Mesenchymal stem cell (in vitro differentiated cells and primary cell): ENCODE measurements around the gene AKAP13.

ENCODE experiments used
- DNase-seq: peaks from one replicate; pipeline ENCODE4 v3.0.0-alpha.2; 2013
- H2AFZ ChIP-seq: one replicate; pipeline ENCODE4 v1.6.1; 2013; ENCODE audit warnings: low read depth, mild to moderate bottlenecking, control low read depth, inconsistent platforms, low read length, moderate library complexity
- H2AK5ac ChIP-seq: 2 replicates; pipeline ENCODE4 v1.6.1; 2013; ENCODE audit warnings: low read length, moderate library complexity, mild to moderate bottlenecking, inconsistent platforms; ENCODE audit not compliant: severe bottlenecking
- H2BK120ac ChIP-seq: one replicate; pipeline ENCODE4 v1.6.1; 2013; ENCODE audit warnings: low read depth, mild to moderate bottlenecking, inconsistent platforms, low read length, moderate library complexity
- H2BK12ac ChIP-seq, 2 experiments: one replicate each; pipeline ENCODE4 v1.6.1; 2013; ENCODE audit warnings: inconsistent platforms in 2 of 2, low read length in 2 of 2, mild to moderate bottlenecking in 2 of 2, moderate library complexity in 2 of 2, control low read depth in 1 of 2
- H2BK15ac ChIP-seq: one replicate; pipeline ENCODE4 v1.6.1; 2013; ENCODE audit warnings: mild to moderate bottlenecking, low read depth, inconsistent platforms; ENCODE audit not compliant: poor library complexity, severe bottlenecking
- H2BK5ac ChIP-seq: 2 replicates; pipeline ENCODE4 v1.6.1; 2013; ENCODE audit warnings: low read depth, mild to moderate bottlenecking, low read length, control low read depth, inconsistent platforms; ENCODE audit not compliant: poor library complexity, severe bottlenecking
- H3K14ac ChIP-seq, 2 experiments: one replicate each; pipeline ENCODE4 v1.6.1; 2013; ENCODE audit warnings: inconsistent platforms in 2 of 2, low read length in 2 of 2, control low read depth in 1 of 2, mild to moderate bottlenecking in 1 of 2, moderate library complexity in 1 of 2
- H3K18ac ChIP-seq, 2 experiments: one replicate each; pipeline ENCODE4 v1.6.1; 2013; ENCODE audit warnings: inconsistent platforms in 2 of 2, low read length in 2 of 2, control low read depth in 1 of 2, low read depth in 1 of 2, mild to moderate bottlenecking in 1 of 2
- H3K23ac ChIP-seq, 2 experiments: one replicate each; pipeline ENCODE4 v1.6.1; 2013; ENCODE audit warnings: inconsistent platforms in 2 of 2, low read length in 2 of 2, mild to moderate bottlenecking in 2 of 2, moderate library complexity in 2 of 2, control low read depth in 1 of 2
- H3K27ac ChIP-seq: 2 replicates; pipeline ENCODE4 v1.5.1; 2013; ENCODE audit warnings: mild to moderate bottlenecking, moderate library complexity, low read length, control low read depth, inconsistent platforms; ENCODE audit not compliant: poor library complexity, severe bottlenecking
- H3K27me3 ChIP-seq, 2 experiments: 2 replicates each; pipeline versions ENCODE4 v1.6.1 to v1.7.0; 2013; ENCODE audit warnings: low read length in 2 of 2, mild to moderate bottlenecking in 2 of 2, moderate library complexity in 2 of 2, control low read depth in 1 of 2, inconsistent platforms in 1 of 2; ENCODE audit not compliant: control insufficient read depth in 1 of 2, insufficient read depth in 1 of 2
- H3K36me3 ChIP-seq, 2 experiments: 2 replicates each; pipeline versions ENCODE4 v1.6.1 to v1.7.0; 2013; ENCODE audit warnings: low read length in 2 of 2, control low read depth in 1 of 2, inconsistent platforms in 1 of 2, low read depth in 1 of 2, mild to moderate bottlenecking in 1 of 2; ENCODE audit not compliant: insufficient read depth in 2 of 2, control insufficient read depth in 1 of 2
- H3K4ac ChIP-seq, 2 experiments: one replicate each; pipeline ENCODE4 v1.6.1; 2013; ENCODE audit warnings: inconsistent platforms in 2 of 2, low read length in 2 of 2, mild to moderate bottlenecking in 2 of 2, moderate library complexity in 2 of 2, control low read depth in 1 of 2, low read depth in 1 of 2
- H3K4me1 ChIP-seq: 2 replicates; pipeline ENCODE4 v1.6.1; 2013; ENCODE audit warnings: low read depth, low read length, control low read depth; ENCODE audit not compliant: control insufficient read depth, insufficient read depth
- H3K4me2 ChIP-seq: 2 replicates; pipeline ENCODE4 v1.6.1; 2013; ENCODE audit warnings: low read length, mild to moderate bottlenecking, inconsistent platforms; ENCODE audit not compliant: poor library complexity, severe bottlenecking
- H3K4me3 ChIP-seq, 2 experiments: 2 replicates each; pipeline versions ENCODE4 v1.5.1 to v1.7.0; 2013; ENCODE audit warnings: low read length in 2 of 2, mild to moderate bottlenecking in 2 of 2, control low read depth in 1 of 2, low read depth in 1 of 2; ENCODE audit not compliant: insufficient read depth in 1 of 2
- H3K79me1 ChIP-seq: replicated peaks from 2 replicates; pipeline ENCODE4 v1.6.1; 2013; ENCODE audit warnings: mild to moderate bottlenecking, control low read depth, low read length, inconsistent platforms; ENCODE audit not compliant: poor library complexity, severe bottlenecking
- H3K9ac ChIP-seq: 2 replicates; pipeline ENCODE4 v1.7.0; 2013; ENCODE audit warnings: mild to moderate bottlenecking, low read length, moderate library complexity
- H3K9me3 ChIP-seq: 2 replicates; pipeline ENCODE4 v1.7.0; 2013; ENCODE audit warnings: mild to moderate bottlenecking, low read length; ENCODE audit not compliant: control insufficient read depth
- H4K8ac ChIP-seq: one replicate; pipeline ENCODE4 v1.6.1; 2013; ENCODE audit warnings: inconsistent platforms, mild to moderate bottlenecking, low read length, moderate library complexity
- H4K91ac ChIP-seq: one replicate; pipeline ENCODE4 v1.6.1; 2013; ENCODE audit warnings: mild to moderate bottlenecking, low read length, inconsistent platforms
- WGBS: methylation state at CpG from one replicate; pipeline ENCODE4 v1.1.7; 2013; ENCODE audit warnings: mixed read lengths; 5-methylcytosine and 5-hydroxymethylcytosine counted together

The AKAP13 gene

DNA sequence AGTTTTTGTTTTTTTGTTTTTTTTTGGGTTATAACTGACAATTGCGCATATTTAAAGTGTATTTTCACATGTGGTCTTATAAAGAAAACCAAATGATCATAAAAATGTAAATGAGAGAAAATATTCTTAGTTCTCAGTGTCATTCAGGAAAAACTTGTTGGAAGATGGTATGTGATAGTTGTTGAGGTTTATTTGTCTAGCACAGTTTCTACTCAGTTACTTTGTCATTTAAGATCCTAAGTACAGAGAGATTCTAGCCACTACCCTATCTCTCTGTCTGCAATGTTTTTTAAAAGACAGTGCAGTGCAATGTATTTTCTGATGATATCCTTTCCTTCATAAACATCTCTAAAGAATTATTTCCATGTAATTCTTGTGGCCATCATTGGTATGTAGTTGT is 46.1 kb downstream of the AKAP13 start:
- no peak overlapping the region for H3K4me2 ChIP-seq
- H3K9me3 ChIP-seq = no peaks in the 10 kb centered on the region
- H3K18ac ChIP-seq = no peak overlapping the region
- no peak for DNase-seq
- H3K9ac ChIP-seq = no peak overlapping the region
- no peak overlapping the region for H3K27ac ChIP-seq
- no peak overlapping the region for H2BK15ac ChIP-seq
- no peak overlapping the region for H2AFZ ChIP-seq
- no peak overlapping the region for H3K4me3 ChIP-seq
- no peak overlapping the region for H2BK5ac ChIP-seq
- H2AK5ac ChIP-seq = no peak overlapping the region
- H3K14ac ChIP-seq = no peak overlapping the region
- no CpG with 5 or more reads among the region's 1 CpG for whole genome bisulfite sequencing
- peaks cover 1% of the 10 kb centered on the region for H3K4me1 ChIP-seq
- no peaks in the 10 kb centered on the region for H3K27me3 ChIP-seq
- H3K4ac ChIP-seq = no peak overlapping the region
- H3K23ac ChIP-seq = no peak overlapping the region
- H3K79me1 ChIP-seq = no peaks in the 10 kb centered on the region
- no peak overlapping the region for H2BK120ac ChIP-seq
- no peak overlapping the region for H2BK12ac ChIP-seq
- no peak overlapping the region for H4K8ac ChIP-seq
- no peaks in the 10 kb centered on the region for H3K36me3 ChIP-seq
- no peak overlapping the region for H4K91ac ChIP-seq

DNA sequence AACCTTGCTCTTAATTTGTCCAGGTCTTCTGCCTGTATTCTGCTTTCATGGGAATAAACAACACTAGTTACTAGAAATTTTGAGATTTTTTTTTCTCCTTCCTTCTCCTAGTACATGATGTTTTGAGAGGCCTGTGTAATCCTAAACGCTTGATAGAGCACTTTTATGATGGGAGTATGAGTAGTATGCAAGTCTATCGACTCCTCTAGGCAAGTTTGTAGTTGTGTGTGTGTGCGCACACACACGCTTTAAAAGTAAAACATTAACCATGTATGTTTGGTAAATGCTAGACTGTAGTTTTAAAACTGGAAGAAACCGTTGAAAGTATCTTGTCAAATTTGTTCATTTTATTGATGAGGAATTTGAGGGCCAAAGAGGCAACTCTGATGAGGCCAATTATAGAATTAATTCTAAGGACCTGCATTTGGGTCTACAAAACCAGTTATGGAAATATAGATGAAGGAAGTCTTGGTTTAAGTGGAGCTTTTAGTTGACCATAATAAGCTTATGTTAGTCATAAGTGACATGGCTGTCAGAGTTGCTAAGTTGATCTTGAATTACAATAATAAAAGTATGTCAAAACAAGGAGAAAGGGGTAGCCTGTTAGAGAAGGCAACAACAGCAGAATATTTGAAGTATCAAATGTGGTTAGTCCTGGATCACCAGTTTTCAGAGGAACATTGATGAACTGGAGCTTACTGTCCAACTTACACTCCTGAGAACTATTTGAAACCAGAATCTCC is 47.1 kb downstream of the AKAP13 start:
- H2AK5ac ChIP-seq = no peak overlapping the region
- no peak overlapping the region for H2BK5ac ChIP-seq
- H4K8ac ChIP-seq = no peak overlapping the region
- no peaks in the 10 kb centered on the region for H3K27me3 ChIP-seq
- H3K36me3 ChIP-seq = no peaks in the 10 kb centered on the region
- H3K79me1 ChIP-seq = no peaks in the 10 kb centered on the region
- no peak overlapping the region for H3K23ac ChIP-seq
- H3K18ac ChIP-seq = no peak overlapping the region
- no peak overlapping the region for H3K4me3 ChIP-seq
- H3K4ac ChIP-seq = no peak overlapping the region
- no peak overlapping the region for H2AFZ ChIP-seq
- H3K27ac ChIP-seq = no peak overlapping the region
- no peak overlapping the region for H2BK12ac ChIP-seq
- H3K9me3 ChIP-seq = no peaks in the 10 kb centered on the region
- no peak overlapping the region for H2BK120ac ChIP-seq
- no peak overlapping the region for H3K4me2 ChIP-seq
- H3K14ac ChIP-seq = no peak overlapping the region
- 96% methylated on average over 5 of the region's 5 CpGs for WGBS
- H3K4me1 ChIP-seq = peaks cover 1% of the 10 kb centered on the region
- H2BK15ac ChIP-seq = no peak overlapping the region
- no peak for DNase-seq
- no peak overlapping the region for H3K9ac ChIP-seq
- H4K91ac ChIP-seq = no peak overlapping the region

DNA sequence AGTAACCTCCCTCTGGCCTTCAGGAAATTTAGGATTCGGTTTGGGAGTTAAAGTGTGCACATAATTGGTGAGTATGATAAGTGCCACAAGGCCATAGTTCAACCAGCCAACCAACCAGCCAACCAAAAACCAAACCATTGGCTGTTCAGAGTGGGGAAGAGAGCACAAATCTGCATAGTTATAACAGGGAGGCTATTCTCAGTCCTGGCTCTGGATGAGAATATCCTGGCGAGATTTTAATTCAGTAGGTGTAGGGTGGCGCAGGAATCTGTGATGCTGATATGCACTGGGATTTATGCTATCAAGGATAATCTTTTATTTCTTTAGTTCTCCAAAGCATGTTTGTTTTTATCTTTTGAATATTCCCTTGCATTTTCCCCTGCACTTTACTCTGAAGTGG is 49.1 kb downstream of the AKAP13 start:
- Histone ChIP-seq H2BK15ac (no peak overlapping the region), H2BK12ac (no peak overlapping the region), H3K79me1 (peaks cover 3% of the 10 kb centered on the region), H2BK120ac (no peak overlapping the region), H4K8ac (no peak overlapping the region), H3K23ac (no peak overlapping the region), H4K91ac (no peak overlapping the region), H3K14ac (no peak overlapping the region), H3K4me2 (no peak overlapping the region), H3K4me3 (no peak overlapping the region), H3K27me3 (no peaks in the 10 kb centered on the region), H3K27ac (no peak overlapping the region), H2AK5ac (no peak overlapping the region), H3K9me3 (no peaks in the 10 kb centered on the region), H2AFZ (no peak overlapping the region), H3K4me1 (peaks cover 1% of the 10 kb centered on the region), H3K18ac (no peak overlapping the region), H3K4ac (no peak overlapping the region), H3K36me3 (no peaks in the 10 kb centered on the region), H3K9ac (no peak overlapping the region), H2BK5ac (no peak overlapping the region)
- 100% methylated on average over 3 of the region's 3 CpGs for WGBS
- no peak for DNase-seq

DNA sequence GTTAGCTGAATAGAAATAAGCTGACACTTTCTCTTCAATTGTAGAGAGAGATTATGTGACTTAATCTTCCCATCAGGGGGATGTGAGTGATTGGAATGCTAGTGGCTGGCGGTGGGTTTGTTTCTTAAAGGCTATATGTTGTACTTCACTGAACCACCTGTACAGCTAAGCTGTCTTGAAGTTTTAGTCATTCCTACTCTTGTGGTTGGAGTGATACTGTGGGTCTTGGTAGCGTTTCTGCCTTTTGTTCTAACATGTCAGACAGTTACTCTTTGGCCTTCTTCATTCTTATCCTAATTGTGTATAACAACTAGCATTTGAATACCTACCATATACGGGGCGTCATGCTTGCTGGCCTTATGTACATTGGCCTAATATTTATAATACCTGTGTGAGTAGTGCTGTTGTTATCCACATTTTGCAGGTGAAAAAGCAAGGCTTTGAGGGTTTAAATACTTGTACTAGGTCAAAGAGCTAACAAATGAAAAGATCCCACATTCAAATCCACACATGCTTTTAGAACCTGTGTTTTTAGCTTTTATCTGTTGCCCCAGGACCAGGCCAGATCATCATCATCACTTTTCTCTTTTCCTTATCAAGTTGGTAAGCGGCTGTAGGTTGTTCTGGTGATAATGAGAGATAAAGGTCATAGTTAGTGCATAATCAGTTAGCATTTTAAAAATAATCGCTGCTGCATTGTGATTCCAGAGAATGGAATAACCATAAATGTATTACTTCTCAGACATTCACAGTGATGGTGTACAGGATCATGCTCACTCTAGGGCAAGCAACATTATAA is 50.2 kb downstream of the AKAP13 start:
- WGBS = 88% methylated on average over 1 of the region's 6 CpGs
- no peak overlapping the region for H4K91ac ChIP-seq
- H3K18ac ChIP-seq = no peak overlapping the region
- no peak overlapping the region for H2BK12ac ChIP-seq
- no peak overlapping the region for H2BK120ac ChIP-seq
- no peak overlapping the region for H3K9ac ChIP-seq
- H3K79me1 ChIP-seq = peaks cover 3% of the 10 kb centered on the region
- no peak overlapping the region for H2BK5ac ChIP-seq
- H3K27ac ChIP-seq = no peak overlapping the region
- H2BK15ac ChIP-seq = no peak overlapping the region
- H3K4ac ChIP-seq = no peak overlapping the region
- no peak overlapping the region for H3K4me2 ChIP-seq
- H3K4me3 ChIP-seq = no peak overlapping the region
- H2AK5ac ChIP-seq = no peak overlapping the region
- H3K4me1 ChIP-seq = peaks cover 1% of the 10 kb centered on the region
- H3K27me3 ChIP-seq = no peaks in the 10 kb centered on the region
- H3K36me3 ChIP-seq = no peaks in the 10 kb centered on the region
- H3K9me3 ChIP-seq = no peaks in the 10 kb centered on the region
- no peak overlapping the region for H4K8ac ChIP-seq
- H3K23ac ChIP-seq = no peak overlapping the region
- H3K14ac ChIP-seq = no peak overlapping the region
- no peak overlapping the region for H2AFZ ChIP-seq
- no peak for DNase-seq
